Body of pancreas (tissue), 4 donors: ENCODE measurements around the gene FNTB. TPM values are rescaled to one million over a fixed set of nuclear protein-coding genes. Genes with fewer than 3 reads are reported as not detected.

Experiments used
- ATAC-seq: fragments of 150-250 bp; one replicate; pipeline ENCODE4 v1.9.1; 2016
- DNase-seq, 4 donors: peaks; one replicate each; pipeline ENCODE4 v3.0.0-alpha.2; 2019
- H3K27ac ChIP-seq, 4 donors: fragments of 200-600 bp; sonication (generic); 1 replicate in 3 of 4; 2 replicates in 1 of 4; pipeline versions ENCODE4 v1.5.1 to v1.6.1; 2016 to 2019; ENCODE audit warnings: mild to moderate bottlenecking in 1 of 4, mixed read lengths in 1 of 4, moderate library complexity in 1 of 4
- H3K27me3 ChIP-seq, 2 donors: fragments of 200-600 bp; sonication (generic); one replicate each; pipeline ENCODE4 v1.6.0; 2016; ENCODE audit warnings: mild to moderate bottlenecking in 1 of 2
- H3K36me3 ChIP-seq, 2 donors: fragments of 200-600 bp; sonication (generic); replicated peaks in 1 of 2; 2 replicates each; pipeline ENCODE4 v1.5.1; 2016; ENCODE audit warnings: low read depth in 2 of 2; ENCODE audit not compliant: insufficient read depth in 1 of 2
- H3K4me1 ChIP-seq: fragments of 200-600 bp; sonication (generic); one replicate; pipeline ENCODE4 v1.6.0; 2016
- H3K4me3 ChIP-seq, 2 donors: fragments of 200-600 bp; sonication (generic); 1 replicate in 1 of 2; 2 replicates in 1 of 2; pipeline ENCODE4 v1.5.1; 2016 to 2019
- H3K9me3 ChIP-seq, 3 donors: fragments of 200-600 bp; sonication (generic); 1 replicate in 2 of 3; 2 replicates in 1 of 3; pipeline ENCODE4 v1.5.1; 2016
- POLR2A ChIP-seq, 3 donors: fragments of 450-650 bp; IDR thresholded peaks; one replicate each; pipeline ENCODE4 v1.6.1; 2016; ENCODE audit warnings: antibody characterized with exemption in 3 of 3, mild to moderate bottlenecking in 2 of 3
- WGBS, 2 donors: methylation state at CpG; one replicate each; pipeline ENCODE4 v1.1.5; 2017; 5-methylcytosine and 5-hydroxymethylcytosine counted together
- intact Hi-C: fragments of 100-400 bp; cut with DNase I; formaldehyde crosslinking; loops from one replicate; pipeline ENCODE4 v1.15.1; 2023
- total RNA-seq, 2 donors: library from RNA; depleted of rRNA; stranded (reverse); fragments of >200 nt; gene quantifications; one replicate each; pipeline ENCODE4 v1.1.0, GENCODE V29; 2016
- TF ChIP-seq, protein P1 (sequence below), 7 experiments: fragments of 450-650 bp in 4 of 7; fragments of 200-600 bp in 3 of 7; sonication (generic) in 3 of 7; IDR thresholded peaks; one replicate each; pipeline ENCODE4 v1.5.1; 2016 to 2019; ENCODE audit warnings: antibody characterized with exemption in 7 of 7

Gene FNTB
- total RNA-seq, 2 donors from 2014 or later: 6.7 to 8.6 TPM

GRCh38 chr14:65034021-65034420, 47.3 kb downstream of the FNTB start:
- intact Hi-C loops: no loop called here
- no peak overlapping the region for H3K27ac ChIP-seq
- no peaks in the 10 kb centered on the region for H3K27me3 ChIP-seq
- WGBS, 2 donors: 91% methylated on average over 4 of the region's 4 CpGs
- no peaks in the 10 kb centered on the region for H3K4me1 ChIP-seq
- ATAC-seq: no peak
- H3K4me3 ChIP-seq: no peak overlapping the region
- TF ChIP-seq, protein P1, sequence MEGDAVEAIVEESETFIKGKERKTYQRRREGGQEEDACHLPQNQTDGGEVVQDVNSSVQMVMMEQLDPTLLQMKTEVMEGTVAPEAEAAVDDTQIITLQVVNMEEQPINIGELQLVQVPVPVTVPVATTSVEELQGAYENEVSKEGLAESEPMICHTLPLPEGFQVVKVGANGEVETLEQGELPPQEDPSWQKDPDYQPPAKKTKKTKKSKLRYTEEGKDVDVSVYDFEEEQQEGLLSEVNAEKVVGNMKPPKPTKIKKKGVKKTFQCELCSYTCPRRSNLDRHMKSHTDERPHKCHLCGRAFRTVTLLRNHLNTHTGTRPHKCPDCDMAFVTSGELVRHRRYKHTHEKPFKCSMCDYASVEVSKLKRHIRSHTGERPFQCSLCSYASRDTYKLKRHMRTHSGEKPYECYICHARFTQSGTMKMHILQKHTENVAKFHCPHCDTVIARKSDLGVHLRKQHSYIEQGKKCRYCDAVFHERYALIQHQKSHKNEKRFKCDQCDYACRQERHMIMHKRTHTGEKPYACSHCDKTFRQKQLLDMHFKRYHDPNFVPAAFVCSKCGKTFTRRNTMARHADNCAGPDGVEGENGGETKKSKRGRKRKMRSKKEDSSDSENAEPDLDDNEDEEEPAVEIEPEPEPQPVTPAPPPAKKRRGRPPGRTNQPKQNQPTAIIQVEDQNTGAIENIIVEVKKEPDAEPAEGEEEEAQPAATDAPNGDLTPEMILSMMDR (IDR thresholded peaks at IDR 0.05): no peak
- TF ChIP-seq POLR2A (IDR thresholded peaks at IDR 0.05): no peak
- no peaks in the 10 kb centered on the region for H3K9me3 ChIP-seq
- no peak for DNase-seq
- H3K36me3 ChIP-seq: peaks cover 0 to 3% of the 10 kb centered on the region in 2 donors

DNA sequence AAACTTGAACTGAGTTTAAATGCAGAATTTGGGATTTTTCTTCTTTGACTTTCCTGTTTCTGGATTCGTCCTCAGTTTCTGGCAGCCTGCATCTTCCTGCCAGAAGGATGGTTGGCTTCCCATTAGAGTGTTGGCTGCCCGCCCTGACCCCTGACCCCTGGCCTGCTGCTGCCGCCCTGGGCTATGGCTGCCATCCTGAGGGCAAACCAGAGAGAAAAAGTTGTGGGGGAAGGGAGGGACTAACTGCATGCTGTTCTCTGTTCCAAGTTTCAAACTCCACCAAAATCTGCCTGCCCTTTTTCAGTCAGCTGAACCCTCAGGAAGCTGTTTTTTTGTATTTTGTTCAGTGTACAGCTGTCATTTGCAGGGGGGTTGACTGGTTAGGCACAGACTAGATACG, 48.4 kb downstream of the FNTB start:
- Histone ChIP-seq H3K4me1 (no peaks in the 10 kb centered on the region), H3K36me3 (peaks cover 0 to 3% of the 10 kb centered on the region in 2 donors), H3K27me3 (no peaks in the 10 kb centered on the region), H3K27ac (no peak overlapping the region), H3K9me3 (no peaks in the 10 kb centered on the region), H3K4me3 (no peak overlapping the region)
- peak; percentile 27 for ATAC-seq
- DNase-seq: peak; percentile 24 to 44 (median 36)
- WGBS, 2 donors: 39 to 42% methylated on average over 4 of the region's 4 CpGs
- intact Hi-C loops: no loop called here
- TF ChIP-seq POLR2A (IDR thresholded peaks at IDR 0.05): no peak
- TF ChIP-seq, protein P1 (IDR thresholded peaks at IDR 0.05): no peak

DNA sequence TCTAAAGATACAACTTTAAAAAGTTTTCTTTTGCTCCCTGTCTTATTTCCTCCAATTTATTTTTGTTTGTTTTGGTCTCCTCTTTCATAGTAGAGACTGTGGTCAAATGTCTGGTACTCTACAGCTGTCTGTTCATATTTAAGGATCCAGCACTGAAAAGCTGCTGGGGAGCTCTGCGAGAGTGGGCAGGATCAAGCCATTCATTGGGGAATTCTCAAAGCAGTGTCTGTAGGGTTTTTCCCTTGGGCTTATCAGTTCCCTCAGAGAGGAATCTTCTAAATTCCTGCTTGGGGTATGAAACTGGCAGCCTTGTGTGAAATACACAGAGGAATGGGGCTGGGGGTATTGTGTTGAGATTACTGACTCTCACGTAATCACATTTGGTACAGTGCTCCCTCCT, 52.3 kb downstream of the FNTB start:
- Histone ChIP-seq H3K36me3 (no peaks in the 10 kb centered on the region), H3K27me3 (no peaks in the 10 kb centered on the region), H3K9me3 (no peaks in the 10 kb centered on the region), H3K4me1 (no peaks in the 10 kb centered on the region), H3K4me3 (no peak overlapping the region), H3K27ac (no peak overlapping the region)
- DNase-seq (no peak), ATAC-seq (no peak)
- intact Hi-C loops: no loop called here
- 90 to 94% methylated on average over 2 of the region's 2 CpGs for WGBS, 2 donors
- TF ChIP-seq POLR2A (IDR thresholded peaks at IDR 0.05): no peak
- TF ChIP-seq, protein P1 (IDR thresholded peaks at IDR 0.05): no peak

- no peaks in the 10 kb centered on the region for H3K4me1 ChIP-seq
- no peaks in the 10 kb centered on the region for H3K9me3 ChIP-seq
- H3K27me3 ChIP-seq: no peaks in the 10 kb centered on the region
- DNase-seq: no peak
- WGBS, 2 donors: 86 to 97% methylated on average over 9 of the region's 9 CpGs
- no peak overlapping the region for H3K27ac ChIP-seq
- H3K4me3 ChIP-seq: no peak overlapping the region
- no peak for TF ChIP-seq POLR2A (IDR thresholded peaks at IDR 0.05)
- TF ChIP-seq, protein P1 (IDR thresholded peaks at IDR 0.05): no peak
- H3K36me3 ChIP-seq: peaks cover 5% of the 10 kb centered on the region in 2 donors
- intact Hi-C loops: no loop called here
- ATAC-seq: no peak
Measured at GRCh38 chr14:65040666-65041433, 54.2 kb downstream of the FNTB start.

DNA sequence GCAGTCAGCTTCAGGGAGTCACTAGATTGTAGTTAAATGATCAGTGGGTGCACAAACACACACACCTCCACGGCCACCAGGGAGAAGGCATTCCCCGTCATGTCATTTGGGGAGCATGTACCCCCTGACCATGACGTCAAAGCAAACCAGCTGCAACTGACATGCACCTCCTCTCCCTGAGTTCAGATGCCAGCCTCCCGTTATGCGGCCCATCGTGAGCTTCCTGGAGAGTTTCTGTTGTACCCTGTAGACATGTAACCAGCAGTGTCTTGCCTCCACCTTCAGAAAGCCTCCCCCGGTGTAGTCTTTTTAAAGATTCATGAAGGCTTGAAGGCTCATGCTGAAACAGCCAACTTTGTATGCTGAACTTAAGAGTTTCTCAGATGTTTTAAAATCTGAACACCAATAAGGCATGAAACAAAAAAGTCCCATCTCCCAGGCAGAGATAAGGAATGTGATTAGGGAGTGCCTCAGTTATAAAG, 54.8 kb downstream of the FNTB start:
- intact Hi-C loops: no loop called here
- no peak overlapping the region for H3K27ac ChIP-seq

More for the DNA sequence above, 54.8 kb downstream of the FNTB start:
- no peak for TF ChIP-seq POLR2A (IDR thresholded peaks at IDR 0.05)
- TF ChIP-seq, protein P1 (IDR thresholded peaks at IDR 0.05): no peak
- WGBS, 2 donors: 90 to 92% methylated on average over 6 to 7 of the region's 7 CpGs
- DNase-seq (no peak), ATAC-seq (no peak)
- Histone ChIP-seq H3K4me3 (no peak overlapping the region), H3K9me3 (no peaks in the 10 kb centered on the region), H3K27me3 (no peaks in the 10 kb centered on the region), H3K4me1 (no peaks in the 10 kb centered on the region), H3K36me3 (peaks cover 5% of the 10 kb centered on the region in 2 donors)
